Keratinocyte (primary cell): Measurements from ENCODE around the gene PIP4K2A.

Experiments
- CTCF ChIP-seq, 3 experiments: IDR thresholded peaks in 1 of 3; conservative IDR thresholded peaks in 1 of 3; optimal IDR thresholded peaks in 1 of 3; 2 replicates in 2 of 3; 3 replicates in 1 of 3; pipeline versions ENCODE3 to v1.5.1; 2011; ENCODE audit warnings: low read length in 3 of 3, mild to moderate bottlenecking in 3 of 3, moderate library complexity in 2 of 3, control low read depth in 1 of 3, inconsistent platforms in 1 of 3; ENCODE audit not compliant: insufficient read depth in 2 of 3; ENCODE audit errors: extremely low read depth in 1 of 3
- EZH2 ChIP-seq: IDR thresholded peaks from one replicate; pipeline ENCODE4 v1.6.1; 2012; ENCODE audit warnings: inconsistent platforms, mild to moderate bottlenecking, low read length, moderate library complexity

- TF ChIP-seq CTCF (optimal IDR thresholded peaks at IDR 0.05 in 1 of 3, IDR thresholded peaks at IDR 0.05 in 1 of 3, conservative IDR thresholded peaks at IDR 0.05 in 1 of 3; ENCODE audit: extremely low read depth in 1 of 3, insufficient read depth in 2 of 3, low read length in 3 of 3), result no peak
- no peak for TF ChIP-seq EZH2
Observed at GRCh38 chr10:22758867-22759266, 44.5 kb upstream of the PIP4K2A start.
